Activated T-helper 2 cell treated with anti-CD3 and anti-CD28 coated beads, Interferon-gamma antibody, Interleukin-2, Interleukin-4, amounts not matched to agents 10 μg/mL and 5 μg/mL and 100 μg/mL, durations not matched to agents 14 hours and 24 hours and 36 hours (primary cell): Measurements from ENCODE around the gene IL5RA. TPM values are rescaled to one million over a fixed set of nuclear protein-coding genes. Genes with fewer than 3 reads are reported as not detected.

ENCODE experiments used
- DNase-seq: peaks from one replicate; pipeline ENCODE4 v3.0.0; 2021; ENCODE audit warnings: low spot score
- H3K27ac Mint-ChIP-seq: one replicate; pipeline ENCODE4 v1.8.0; 2021; ENCODE audit warnings: mixed read lengths
- H3K27me3 Mint-ChIP-seq: one replicate; pipeline ENCODE4 v1.8.0; 2021; ENCODE audit warnings: low read depth, mixed read lengths
- H3K36me3 Mint-ChIP-seq: one replicate; pipeline ENCODE4 v1.8.0; 2021; ENCODE audit warnings: low read depth, mixed read lengths
- H3K4me1 Mint-ChIP-seq: one replicate; pipeline ENCODE4 v1.8.0; 2021; ENCODE audit warnings: low read depth, mixed read lengths
- H3K4me3 Mint-ChIP-seq: one replicate; pipeline ENCODE4 v1.8.0; 2021; ENCODE audit warnings: low read depth, mild to moderate bottlenecking, moderate library complexity, mixed read lengths
- H3K9me3 Mint-ChIP-seq: one replicate; pipeline ENCODE4 v1.8.0; 2021; ENCODE audit warnings: mixed read lengths
- intact Hi-C: fragments of 100-400 bp; cut with micrococcal nuclease; formaldehyde crosslinking; loops from one replicate; pipeline ENCODE4 v1.15.1; 2023
- total RNA-seq: library from RNA; stranded (reverse); gene quantifications from 2 replicates; pipeline ENCODE4 v1.2.3, GENCODE V29; 2022

The IL5RA gene, protein sequence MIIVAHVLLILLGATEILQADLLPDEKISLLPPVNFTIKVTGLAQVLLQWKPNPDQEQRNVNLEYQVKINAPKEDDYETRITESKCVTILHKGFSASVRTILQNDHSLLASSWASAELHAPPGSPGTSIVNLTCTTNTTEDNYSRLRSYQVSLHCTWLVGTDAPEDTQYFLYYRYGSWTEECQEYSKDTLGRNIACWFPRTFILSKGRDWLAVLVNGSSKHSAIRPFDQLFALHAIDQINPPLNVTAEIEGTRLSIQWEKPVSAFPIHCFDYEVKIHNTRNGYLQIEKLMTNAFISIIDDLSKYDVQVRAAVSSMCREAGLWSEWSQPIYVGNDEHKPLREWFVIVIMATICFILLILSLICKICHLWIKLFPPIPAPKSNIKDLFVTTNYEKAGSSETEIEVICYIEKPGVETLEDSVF
- total RNA-seq: 0.18 TPM in 1 of 2 replicates, not detected in the other

DNA sequence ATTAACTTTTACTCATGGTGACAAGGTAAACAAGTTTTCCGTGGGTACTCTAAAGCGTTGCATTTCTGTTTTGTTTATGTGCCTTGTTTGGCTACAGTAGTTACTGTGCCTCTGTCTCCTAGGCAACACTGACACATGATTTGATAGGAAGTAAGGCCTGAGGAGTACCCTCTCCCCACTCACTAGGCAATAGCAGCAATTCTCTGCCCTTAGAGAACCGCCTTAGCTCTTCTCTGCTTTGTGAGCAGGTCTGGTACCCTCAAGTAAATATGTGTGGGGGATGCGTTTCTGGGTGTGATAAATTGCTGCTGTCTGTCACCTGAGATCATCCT, at the start of gene IL5RA:
TSS of gene IL5RA (minus strand) at position 76 of the 332 bp plus-strand sequence. CDS start 5,390 bp downstream, outside the sequence.
- peaks cover 12% of the 10 kb centered on the region for H3K27me3 Mint-ChIP-seq
- DNase-seq: no peak
- no peaks in the 10 kb centered on the region for H3K9me3 Mint-ChIP-seq
- H3K4me3 Mint-ChIP-seq: no peak within 1 kb of the TSS
- intact Hi-C loops: no loop called here
- no peaks in the 10 kb centered on the region for H3K36me3 Mint-ChIP-seq
- peaks cover 7% of the 10 kb centered on the region for H3K4me1 Mint-ChIP-seq
- H3K27ac Mint-ChIP-seq: no peak within 1 kb of the TSS

DNA sequence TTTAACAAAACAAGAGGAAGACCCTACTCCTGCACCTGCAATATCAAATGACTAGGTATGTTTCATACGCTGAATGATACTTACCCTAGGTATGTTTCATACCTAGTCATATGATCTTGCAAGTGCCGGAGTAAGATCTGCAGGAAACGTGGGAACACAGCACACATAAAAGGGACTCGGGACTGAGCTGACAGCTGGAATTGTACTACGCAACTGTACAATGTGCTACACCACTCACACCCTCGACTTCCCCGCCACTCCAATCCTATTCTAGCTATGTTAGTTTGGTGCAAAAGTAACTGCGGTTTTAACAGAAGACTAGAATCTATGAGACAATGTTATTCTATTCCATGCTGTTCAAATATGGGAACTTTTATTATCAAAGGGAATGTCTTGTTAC, 47.3 kb upstream of the IL5RA start:
- Mint-ChIP-seq H3K4me1 (peaks cover 10% of the 10 kb centered on the region), H3K9me3 (peaks cover 3% of the 10 kb centered on the region), H3K27ac (no peak overlapping the region), H3K27me3 (no peaks in the 10 kb centered on the region), H3K36me3 (peaks cover 82% of the 10 kb centered on the region), H3K4me3 (no peak overlapping the region)
- intact Hi-C loops: no loop called here
- no peak for DNase-seq

DNA sequence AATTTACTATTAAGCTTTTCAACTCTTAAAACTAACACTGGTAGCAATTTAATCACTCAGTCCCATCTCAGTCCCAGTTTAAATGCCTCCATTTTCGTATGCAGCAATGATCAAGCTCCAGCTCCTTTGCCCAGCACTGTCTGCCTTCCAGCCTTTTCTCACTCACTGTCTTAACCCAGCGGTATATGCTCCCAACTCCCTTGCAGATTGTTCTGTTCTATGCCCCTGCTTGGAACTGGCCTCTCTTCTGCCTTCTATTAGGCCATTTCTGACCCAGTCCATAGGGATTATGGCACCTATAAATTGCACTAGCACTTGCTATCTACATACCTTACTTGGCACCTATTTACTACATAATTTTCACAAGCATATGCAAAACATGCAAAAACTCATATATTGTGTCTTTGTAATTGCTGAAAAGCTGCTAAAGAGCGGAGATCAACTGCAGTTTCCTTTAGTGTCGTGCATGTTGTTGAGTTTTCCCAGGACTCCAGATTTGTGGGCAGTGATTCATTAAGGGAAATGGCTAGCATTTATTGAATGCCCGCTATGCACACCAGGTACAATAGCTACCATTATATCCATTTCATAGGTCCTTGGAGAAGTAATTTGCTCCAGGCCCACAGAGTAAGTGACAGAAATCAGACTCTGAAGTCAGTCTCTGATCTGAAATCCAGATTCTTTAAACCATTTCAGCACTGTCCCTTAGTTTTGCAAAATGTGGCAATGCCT, 44.9 kb upstream of the IL5RA start:
- H3K4me1 Mint-ChIP-seq: peaks cover 10% of the 10 kb centered on the region

DNA sequence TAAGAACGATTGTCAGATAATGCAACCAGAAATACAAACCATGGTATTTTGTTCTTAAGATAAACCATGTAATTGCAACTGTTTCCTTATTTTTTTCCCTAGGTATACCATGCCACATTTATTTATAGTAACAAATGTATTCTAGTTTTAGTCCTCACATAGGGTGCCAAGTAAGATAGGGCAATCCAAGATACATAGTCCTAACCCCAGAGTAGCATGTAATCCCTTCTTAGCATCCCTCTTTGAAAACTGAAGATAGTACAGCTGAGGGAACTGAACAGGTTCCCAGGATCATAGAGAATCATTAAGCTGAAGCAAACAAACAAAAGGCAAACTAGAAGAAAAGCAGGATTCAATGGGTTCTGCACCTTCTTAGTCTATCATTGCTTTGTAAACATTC, 41.3 kb upstream of the IL5RA start:
- peaks cover 74% of the 10 kb centered on the region for H3K36me3 Mint-ChIP-seq
- no peaks in the 10 kb centered on the region for H3K27me3 Mint-ChIP-seq
- intact Hi-C loops: no loop called here
- H3K4me3 Mint-ChIP-seq: no peak overlapping the region
- H3K4me1 Mint-ChIP-seq: peaks cover 16% of the 10 kb centered on the region
- peak overlapping the region; percentile 33 for H3K27ac Mint-ChIP-seq
- no peaks in the 10 kb centered on the region for H3K9me3 Mint-ChIP-seq
- no peak for DNase-seq

More for the DNA sequence above, 44.9 kb upstream of the IL5RA start:
- Mint-ChIP-seq H3K36me3 (peaks cover 81% of the 10 kb centered on the region), H3K27ac (peak overlapping the region; percentile 22), H3K9me3 (peaks cover 3% of the 10 kb centered on the region), H3K27me3 (no peaks in the 10 kb centered on the region), H3K4me3 (no peak overlapping the region)
- DNase-seq: no peak
- intact Hi-C loops: no loop called here

DNA sequence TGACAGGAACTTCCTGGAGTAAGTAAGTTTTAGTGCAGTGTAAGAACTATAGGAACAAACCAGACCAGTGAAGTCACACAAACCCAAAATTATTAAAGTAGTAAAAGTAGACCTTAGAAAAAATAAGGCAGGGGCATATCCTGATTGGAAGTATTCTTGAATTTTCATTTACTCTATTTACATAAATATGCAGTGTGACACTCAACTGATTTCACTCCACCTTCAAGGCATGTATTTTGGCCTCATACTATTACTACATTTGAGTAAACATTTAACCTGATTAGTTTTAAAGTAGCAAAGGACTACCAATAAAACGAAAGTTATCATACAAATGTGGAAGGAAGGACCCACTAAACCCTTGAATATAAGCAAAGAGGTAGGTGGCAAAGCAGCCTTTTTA, 39.4 kb upstream of the IL5RA start:
- H3K4me1 Mint-ChIP-seq: peaks cover 21% of the 10 kb centered on the region
- H3K4me3 Mint-ChIP-seq: no peak overlapping the region
- H3K27me3 Mint-ChIP-seq: no peaks in the 10 kb centered on the region
- peaks cover 76% of the 10 kb centered on the region for H3K36me3 Mint-ChIP-seq
- H3K9me3 Mint-ChIP-seq: no peaks in the 10 kb centered on the region
- intact Hi-C loops: no loop called here
- DNase-seq: no peak
- no peak overlapping the region for H3K27ac Mint-ChIP-seq

DNA sequence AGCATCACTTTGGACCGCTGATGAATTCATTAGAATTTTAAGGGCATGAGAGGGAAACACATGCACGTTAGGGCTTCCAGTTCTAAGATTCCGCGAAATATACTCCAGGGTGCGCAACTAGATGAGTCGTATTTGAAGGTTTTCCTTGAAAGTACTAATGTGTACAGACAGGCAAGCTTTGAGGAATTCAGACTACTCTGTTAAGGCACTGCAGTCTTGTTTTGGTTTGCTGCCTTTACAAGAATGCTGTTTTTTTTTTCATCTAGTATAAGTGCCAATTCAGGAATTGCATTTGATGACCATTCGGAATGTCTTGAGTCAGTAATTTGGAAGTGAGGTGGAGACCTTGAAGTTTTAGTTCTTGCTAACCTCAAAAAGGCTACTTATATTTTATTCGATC, 35.7 kb upstream of the IL5RA start:
- no peaks in the 10 kb centered on the region for H3K27me3 Mint-ChIP-seq
- H3K4me3 Mint-ChIP-seq: no peak overlapping the region
- intact Hi-C loops: loop anchor here (2.0 kb wide), 1 partner anchor 19 kb away; the partner anchor contains the start of gene TRNT1
- H3K9me3 Mint-ChIP-seq: no peaks in the 10 kb centered on the region
- H3K36me3 Mint-ChIP-seq: peaks cover 82% of the 10 kb centered on the region
- H3K4me1 Mint-ChIP-seq: peaks cover 19% of the 10 kb centered on the region
- DNase-seq: no peak
- H3K27ac Mint-ChIP-seq: no peak overlapping the region

DNA sequence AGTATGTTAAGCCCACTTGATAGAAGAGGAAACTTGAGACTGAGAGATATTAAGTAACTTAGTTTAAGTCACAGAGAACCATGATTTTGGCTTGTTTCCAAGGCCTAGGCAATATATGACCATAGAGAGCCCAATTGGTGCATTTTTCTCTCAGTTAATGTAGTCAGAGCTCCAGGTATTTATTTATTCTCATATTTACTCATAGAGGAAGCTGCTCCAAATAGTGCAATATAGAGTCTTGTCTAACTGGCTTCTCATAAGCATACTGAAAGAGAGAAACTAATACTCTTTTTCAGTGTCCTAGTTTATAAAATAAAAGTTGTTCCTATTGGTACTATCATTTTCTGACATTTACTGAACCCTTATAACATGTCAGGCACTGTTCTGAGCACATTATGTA, 31.8 kb upstream of the IL5RA start:
- no peaks in the 10 kb centered on the region for H3K9me3 Mint-ChIP-seq
- H3K27ac Mint-ChIP-seq: no peak overlapping the region
- H3K36me3 Mint-ChIP-seq: peaks cover 86% of the 10 kb centered on the region
- intact Hi-C loops: no loop called here
- no peaks in the 10 kb centered on the region for H3K27me3 Mint-ChIP-seq
- H3K4me3 Mint-ChIP-seq: no peak overlapping the region
- peaks cover 16% of the 10 kb centered on the region for H3K4me1 Mint-ChIP-seq
- no peak for DNase-seq

DNA sequence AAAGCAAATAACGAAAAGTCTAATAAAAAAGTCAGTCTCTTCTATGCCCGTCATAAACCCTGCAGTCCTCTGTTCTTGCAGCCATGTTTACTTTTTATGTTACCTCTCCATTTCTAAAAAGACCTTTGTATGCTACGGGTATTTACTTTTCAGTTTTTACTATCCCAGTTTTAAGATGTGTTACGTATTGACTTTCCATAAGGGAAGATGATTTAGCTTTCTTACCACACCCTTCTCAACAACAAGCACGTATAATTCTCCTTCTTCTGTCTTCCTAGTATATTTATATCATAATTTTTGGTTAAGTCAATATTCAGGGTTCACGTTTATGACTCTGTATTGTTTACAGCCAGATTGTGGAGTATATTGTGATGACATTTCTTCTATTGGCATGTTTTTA, 27.4 kb upstream of the IL5RA start:
- H3K9me3 Mint-ChIP-seq: no peaks in the 10 kb centered on the region
- DNase-seq: no peak
- H3K27ac Mint-ChIP-seq: no peak overlapping the region
- H3K36me3 Mint-ChIP-seq: peaks cover 84% of the 10 kb centered on the region
- peaks cover 26% of the 10 kb centered on the region for H3K4me1 Mint-ChIP-seq
- H3K27me3 Mint-ChIP-seq: no peaks in the 10 kb centered on the region
- H3K4me3 Mint-ChIP-seq: no peak overlapping the region
- intact Hi-C loops: no loop called here

DNA sequence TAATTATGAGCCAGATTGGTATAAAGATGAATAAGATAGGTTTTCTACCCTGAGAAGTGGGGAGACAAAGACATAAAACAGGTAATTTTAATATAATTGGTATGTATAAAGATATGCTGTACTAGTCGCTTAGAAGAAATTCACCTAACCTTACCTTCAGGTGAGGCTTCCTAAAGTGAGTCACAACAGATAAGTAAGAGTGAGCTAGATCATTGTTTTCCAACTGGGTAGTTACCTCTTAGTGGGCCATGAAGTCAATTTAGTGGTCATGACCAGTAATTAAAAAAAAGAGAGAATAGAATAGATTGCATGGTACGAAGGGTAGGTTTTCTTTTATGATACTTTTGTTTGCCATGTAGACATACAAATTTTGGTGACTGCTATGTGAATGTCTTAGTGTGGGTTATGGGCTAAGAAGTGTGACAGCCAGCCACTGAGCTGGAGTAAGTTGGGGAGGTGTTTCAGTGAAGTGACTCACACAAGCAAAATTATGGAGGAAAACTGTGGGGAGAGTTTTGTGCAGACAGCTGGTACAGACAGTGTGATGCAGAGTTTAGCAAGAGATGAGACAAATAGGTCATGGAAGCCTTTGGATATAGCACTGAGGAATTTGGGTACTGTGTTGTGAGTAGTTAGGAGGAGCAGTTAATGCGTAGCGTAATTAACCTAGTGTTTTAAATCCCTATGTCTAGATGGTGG, 24.7 kb upstream of the IL5RA start:
- DNase-seq: no peak
- Mint-ChIP-seq H3K4me1 (peaks cover 23% of the 10 kb centered on the region), H3K9me3 (no peaks in the 10 kb centered on the region), H3K27ac (peak overlapping the region; percentile 48), H3K4me3 (no peak overlapping the region), H3K36me3 (peaks cover 78% of the 10 kb centered on the region), H3K27me3 (no peaks in the 10 kb centered on the region)
- intact Hi-C loops: no loop called here

DNA sequence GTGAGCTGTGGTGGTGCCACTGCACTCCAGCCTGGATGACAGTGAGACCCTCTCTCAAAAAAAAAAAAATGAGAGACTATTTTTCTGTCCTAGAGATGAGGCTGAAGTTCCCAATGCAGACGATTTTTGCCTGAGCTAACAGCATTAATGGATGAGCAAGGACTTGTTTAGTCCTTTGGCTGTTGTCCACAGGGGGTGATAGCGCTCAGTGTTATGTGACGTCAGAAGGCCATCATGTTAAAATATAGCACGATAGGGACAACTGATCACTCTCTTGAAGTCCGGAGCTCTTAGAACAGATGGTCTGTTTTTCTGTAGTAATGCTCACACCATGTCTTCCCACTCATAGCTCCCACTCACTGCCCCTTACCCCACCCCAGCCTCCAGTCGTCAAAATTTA, 23.3 kb upstream of the IL5RA start:
- Mint-ChIP-seq H3K9me3 (no peaks in the 10 kb centered on the region), H3K27me3 (no peaks in the 10 kb centered on the region), H3K4me1 (peaks cover 25% of the 10 kb centered on the region), H3K4me3 (no peak overlapping the region), H3K36me3 (peaks cover 78% of the 10 kb centered on the region), H3K27ac (no peak overlapping the region)
- intact Hi-C loops: no loop called here
- no peak for DNase-seq

DNA sequence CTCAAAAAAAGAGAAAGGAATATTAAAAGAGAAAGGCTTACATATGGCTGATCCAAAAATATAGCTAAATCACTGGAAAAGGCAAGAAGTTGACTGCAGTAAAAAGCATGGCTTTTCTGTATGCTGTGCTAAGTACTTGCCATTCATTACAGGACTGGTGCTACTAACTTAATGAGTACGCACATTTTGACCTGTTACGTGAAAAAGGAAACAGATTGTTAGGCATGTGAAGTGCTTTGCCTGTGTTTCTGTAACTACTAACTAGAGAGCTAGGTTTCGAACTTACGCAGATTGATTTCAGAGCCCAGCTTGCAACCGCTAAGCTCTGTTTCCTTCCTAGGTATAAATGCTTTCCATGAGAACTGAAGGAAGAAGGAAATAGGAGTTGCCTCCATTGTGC, 19.4 kb upstream of the IL5RA start:
- H3K4me3 Mint-ChIP-seq: no peak overlapping the region

DNA sequence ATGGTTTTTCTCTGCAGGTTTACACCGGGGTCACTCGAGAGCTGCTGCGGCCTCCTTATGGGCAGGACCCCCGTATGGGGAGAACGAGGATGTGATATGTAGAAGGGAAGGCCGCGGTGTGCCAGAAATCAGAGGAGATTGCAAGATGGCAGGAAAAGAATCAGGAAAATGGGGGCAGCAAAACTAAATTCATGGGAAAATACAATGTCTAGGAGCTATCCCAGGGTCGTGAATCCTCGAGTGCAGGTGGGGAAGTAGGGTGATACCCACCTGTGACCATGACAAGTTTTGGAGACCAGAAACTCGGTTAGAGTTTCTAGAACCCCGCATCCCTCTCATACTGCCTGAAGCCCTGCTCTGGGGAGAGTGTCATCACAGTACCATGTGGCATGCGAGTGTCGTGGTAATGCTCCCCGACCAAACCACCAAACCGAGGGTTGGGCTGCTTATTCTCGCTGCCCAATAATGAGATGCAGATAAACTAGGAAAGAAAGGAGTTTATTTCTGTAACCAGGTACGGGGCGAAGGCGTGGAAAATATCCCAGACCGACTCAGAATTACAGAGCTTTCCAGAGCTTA, 17.3 kb upstream of the IL5RA start:
- peaks cover 12% of the 10 kb centered on the region for H3K4me1 Mint-ChIP-seq
- no peaks in the 10 kb centered on the region for H3K27me3 Mint-ChIP-seq
- H3K27ac Mint-ChIP-seq: peak overlapping the region; percentile 95
- intact Hi-C loops: loop anchor here (2.0 kb wide), 1 partner anchor 19 kb away; no protein-coding TSS in a partner anchor
- H3K4me3 Mint-ChIP-seq: peak overlapping the region; percentile 96
- peaks cover 44% of the 10 kb centered on the region for H3K36me3 Mint-ChIP-seq
- no peaks in the 10 kb centered on the region for H3K9me3 Mint-ChIP-seq
- DNase-seq: peak; percentile 18

More for the DNA sequence above, 19.4 kb upstream of the IL5RA start:
- H3K36me3 Mint-ChIP-seq: peaks cover 60% of the 10 kb centered on the region
- H3K27me3 Mint-ChIP-seq: no peaks in the 10 kb centered on the region
- no peak overlapping the region for H3K27ac Mint-ChIP-seq
- H3K9me3 Mint-ChIP-seq: no peaks in the 10 kb centered on the region
- DNase-seq: no peak
- intact Hi-C loops: no loop called here
- peaks cover 20% of the 10 kb centered on the region for H3K4me1 Mint-ChIP-seq
